Measurements from ENCODE around the gene CENPB.

- TF ChIP-seq CTCF (conservative IDR thresholded peaks at IDR 0.05; ENCODE audit: low read depth, low read length) = no peak
- no peak for TF ChIP-seq EZH2 (IDR thresholded peaks at IDR 0.05; ENCODE audit: borderline replicate concordance, low read depth, low read length, poor library complexity, severe bottlenecking)
These were observed 17.3 kb upstream of the CENPB start for GRCh38 chr20:3803854-3804253.
